DOHH2 (cell line): ENCODE measurements around the gene ELL2.

Experiments used
- EZH2phosphoT487 ChIP-seq: fragments of 200-600 bp; sonication (generic); IDR thresholded peaks from 2 replicates; pipeline ENCODE4 v1.6.1; 2017; ENCODE audit warnings: borderline replicate concordance, mild to moderate bottlenecking, antibody characterized with exemption, low read length, moderate library complexity, mixed read lengths
- TF ChIP-seq, protein P1 (sequence below): fragments of 200-600 bp; sonication (generic); IDR thresholded peaks from one replicate; pipeline ENCODE4 v1.5.1; 2014; ENCODE audit warnings: antibody characterized with exemption, mild to moderate bottlenecking, low read depth, low read length; ENCODE audit not compliant: poor library complexity, severe bottlenecking

DNA sequence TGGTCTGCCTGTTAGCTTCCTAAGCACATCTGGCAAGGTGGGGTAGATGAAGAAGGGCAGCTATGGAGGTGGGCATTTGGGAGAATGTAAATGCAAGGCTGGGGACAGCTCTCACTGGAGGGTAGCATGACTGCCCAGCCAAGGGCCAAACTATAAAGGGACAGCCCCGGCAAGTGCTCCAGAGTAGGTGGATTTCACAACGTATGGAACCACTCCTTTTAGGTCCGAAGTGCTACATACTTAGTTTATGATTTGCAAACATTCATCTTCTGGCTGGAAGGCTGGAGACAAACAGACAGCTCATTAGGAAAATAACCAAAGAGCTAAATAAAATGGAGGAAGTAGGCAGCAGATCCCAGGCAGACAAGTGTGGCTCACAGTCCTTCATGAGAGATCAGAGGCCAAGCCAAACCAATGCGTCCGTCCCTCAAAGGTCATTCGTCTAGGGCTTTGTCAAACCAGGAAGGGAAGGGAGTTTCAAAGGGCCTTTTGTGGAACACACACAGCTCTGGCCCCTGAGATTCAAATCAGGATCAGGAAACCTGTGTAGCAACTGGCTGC is 96.6 kb downstream of the ELL2 start:
- TF ChIP-seq, protein P1, sequence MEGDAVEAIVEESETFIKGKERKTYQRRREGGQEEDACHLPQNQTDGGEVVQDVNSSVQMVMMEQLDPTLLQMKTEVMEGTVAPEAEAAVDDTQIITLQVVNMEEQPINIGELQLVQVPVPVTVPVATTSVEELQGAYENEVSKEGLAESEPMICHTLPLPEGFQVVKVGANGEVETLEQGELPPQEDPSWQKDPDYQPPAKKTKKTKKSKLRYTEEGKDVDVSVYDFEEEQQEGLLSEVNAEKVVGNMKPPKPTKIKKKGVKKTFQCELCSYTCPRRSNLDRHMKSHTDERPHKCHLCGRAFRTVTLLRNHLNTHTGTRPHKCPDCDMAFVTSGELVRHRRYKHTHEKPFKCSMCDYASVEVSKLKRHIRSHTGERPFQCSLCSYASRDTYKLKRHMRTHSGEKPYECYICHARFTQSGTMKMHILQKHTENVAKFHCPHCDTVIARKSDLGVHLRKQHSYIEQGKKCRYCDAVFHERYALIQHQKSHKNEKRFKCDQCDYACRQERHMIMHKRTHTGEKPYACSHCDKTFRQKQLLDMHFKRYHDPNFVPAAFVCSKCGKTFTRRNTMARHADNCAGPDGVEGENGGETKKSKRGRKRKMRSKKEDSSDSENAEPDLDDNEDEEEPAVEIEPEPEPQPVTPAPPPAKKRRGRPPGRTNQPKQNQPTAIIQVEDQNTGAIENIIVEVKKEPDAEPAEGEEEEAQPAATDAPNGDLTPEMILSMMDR, result no peak
- TF ChIP-seq EZH2phosphoT487, result no peak
